CD4-positive, alpha-beta T cell treated with Interleukin-1 beta for 1 hour (primary cell): ENCODE results near the gene TUBB6.

ENCODE experiments used
- DNase-seq, 2 donors: peaks; one replicate each; pipeline ENCODE4 v3.0.0-alpha.2; 2020 to 2022

Gene TUBB6

DNA sequence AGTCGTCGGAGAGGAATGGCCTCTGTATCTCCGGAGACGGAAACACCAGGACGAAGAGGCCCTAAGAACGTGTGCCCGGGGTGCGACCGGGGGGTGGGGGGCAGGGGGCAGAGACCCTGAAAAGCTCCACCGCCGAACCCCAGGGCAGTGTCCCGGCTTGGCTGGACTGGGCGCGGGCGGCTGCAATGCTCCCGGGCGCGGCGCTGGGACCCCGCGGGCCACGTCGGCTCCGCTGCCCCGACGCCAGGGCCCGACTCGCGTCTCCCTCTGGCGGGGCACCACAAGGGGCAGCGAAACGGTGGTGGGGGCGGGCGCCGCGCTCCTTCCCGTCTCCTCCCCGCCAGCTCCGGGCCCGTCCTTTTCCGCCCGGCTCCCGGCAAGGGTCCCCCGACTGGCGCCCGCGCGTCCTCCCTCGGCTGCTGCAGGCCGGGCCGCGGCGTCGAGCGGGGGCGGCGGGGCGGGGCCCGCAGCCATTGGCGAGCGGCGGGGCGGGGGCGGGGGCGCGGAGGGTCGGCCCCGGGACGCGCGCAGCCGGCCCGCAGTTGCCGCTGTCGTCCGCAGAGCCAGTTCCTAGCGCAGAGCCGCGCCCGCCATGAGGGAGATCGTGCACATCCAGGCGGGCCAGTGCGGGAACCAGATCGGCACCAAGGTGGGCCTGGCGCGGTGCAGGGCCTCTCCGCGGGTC is at the start of gene TUBB6:
Gene TUBB6, plus strand, starts transcription at position 541 of the 685 bp plus-strand sequence. Its CDS starts 52 bp downstream, at position 593.
- peak in 1 of 2 donors; percentile 48 for DNase-seq

DNA sequence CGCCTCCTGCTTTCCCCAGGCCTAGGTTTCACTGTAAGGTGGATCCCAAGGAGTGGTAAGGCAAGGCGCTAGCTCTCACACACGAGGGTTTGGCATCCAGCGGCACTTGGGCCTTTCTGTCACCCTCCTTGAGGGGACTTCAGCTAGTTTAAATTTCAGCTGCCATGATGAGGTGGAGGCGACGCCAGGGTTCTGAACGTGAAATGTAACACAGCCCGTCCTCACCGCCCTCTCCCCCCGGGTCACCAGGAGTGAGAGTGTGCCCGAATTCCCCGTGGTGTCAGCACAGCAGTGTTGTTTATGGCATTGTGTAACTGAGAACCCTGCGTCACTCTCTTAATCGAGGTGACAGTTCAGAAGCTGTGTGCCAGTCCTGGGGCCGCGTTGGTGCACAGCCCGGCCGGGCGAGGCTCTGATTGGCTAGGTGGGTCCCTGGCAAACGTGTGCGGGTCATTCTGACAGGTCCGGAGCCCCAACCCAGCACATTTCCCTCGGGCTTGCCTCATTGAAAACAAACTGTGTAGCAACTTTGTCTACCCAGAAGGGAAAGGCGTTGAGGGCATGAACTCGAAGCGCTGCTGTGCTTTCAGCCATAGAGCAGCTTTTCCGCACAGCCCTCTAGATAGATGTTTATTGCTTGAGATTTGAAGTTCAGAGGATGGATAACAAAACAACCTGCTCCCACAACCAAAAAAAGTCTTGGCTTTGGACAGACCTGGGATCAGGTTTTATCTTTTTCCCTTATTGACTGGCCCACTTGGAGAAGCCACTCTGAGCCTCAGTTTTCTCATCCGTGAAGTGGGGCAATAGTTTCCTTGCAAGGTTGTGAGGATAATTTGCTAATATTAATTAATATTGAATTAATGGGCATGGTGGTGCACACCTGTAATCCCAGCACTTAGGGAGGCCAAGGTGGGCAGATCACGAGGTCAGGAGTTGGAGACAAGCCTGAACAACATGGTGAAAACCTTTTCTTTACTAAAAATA is 49.0 kb upstream of the TUBB6 start:
- DNase-seq = no peak

GRCh38 chr18:12262748-12263147 is 45.3 kb upstream of the TUBB6 start:
- DNase-seq = no peak

DNA sequence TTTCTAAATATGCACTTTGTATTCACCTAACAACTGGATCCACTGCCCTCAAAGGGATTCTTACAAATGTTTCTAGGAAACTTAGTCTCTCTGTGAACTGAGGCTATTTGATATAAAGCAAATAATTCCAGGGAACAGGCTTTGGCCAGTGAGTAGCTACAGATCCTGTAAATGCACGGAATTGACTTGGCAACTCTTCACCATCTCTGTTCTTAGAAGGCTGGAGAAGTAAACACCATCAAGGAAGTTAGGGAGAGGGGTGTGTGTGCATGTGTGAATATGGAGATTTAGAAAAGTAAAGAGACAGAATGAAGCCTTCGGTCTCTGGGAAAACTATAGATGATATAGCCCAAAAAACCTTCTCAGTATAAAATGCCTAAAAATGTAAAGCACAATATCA is 43.2 kb upstream of the TUBB6 start:
- no peak for DNase-seq

- peak; percentile 35 to 37 for DNase-seq
Measured at GRCh38 chr18:12271376-12272235, 36.4 kb upstream of the TUBB6 start.

DNA sequence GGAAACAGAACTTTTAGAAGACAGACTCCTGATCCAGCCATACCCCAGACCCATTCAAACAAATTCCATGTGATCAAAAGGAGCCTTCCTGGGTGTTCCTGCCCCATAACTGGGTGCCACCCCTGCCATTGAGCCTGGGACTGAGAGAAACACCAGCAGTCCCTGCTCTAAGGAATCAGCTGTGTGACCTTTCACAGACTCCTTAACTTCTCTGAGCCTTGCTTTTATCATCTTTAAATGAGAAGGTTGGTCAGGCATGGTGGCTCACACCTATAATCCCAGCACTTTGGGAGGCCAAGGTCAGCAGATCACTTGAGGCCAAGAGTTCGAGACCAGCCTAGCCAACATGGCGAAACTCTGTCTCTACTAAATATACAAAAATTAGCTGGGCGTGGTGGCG is 33.2 kb upstream of the TUBB6 start:
- DNase-seq = no peak

DNA sequence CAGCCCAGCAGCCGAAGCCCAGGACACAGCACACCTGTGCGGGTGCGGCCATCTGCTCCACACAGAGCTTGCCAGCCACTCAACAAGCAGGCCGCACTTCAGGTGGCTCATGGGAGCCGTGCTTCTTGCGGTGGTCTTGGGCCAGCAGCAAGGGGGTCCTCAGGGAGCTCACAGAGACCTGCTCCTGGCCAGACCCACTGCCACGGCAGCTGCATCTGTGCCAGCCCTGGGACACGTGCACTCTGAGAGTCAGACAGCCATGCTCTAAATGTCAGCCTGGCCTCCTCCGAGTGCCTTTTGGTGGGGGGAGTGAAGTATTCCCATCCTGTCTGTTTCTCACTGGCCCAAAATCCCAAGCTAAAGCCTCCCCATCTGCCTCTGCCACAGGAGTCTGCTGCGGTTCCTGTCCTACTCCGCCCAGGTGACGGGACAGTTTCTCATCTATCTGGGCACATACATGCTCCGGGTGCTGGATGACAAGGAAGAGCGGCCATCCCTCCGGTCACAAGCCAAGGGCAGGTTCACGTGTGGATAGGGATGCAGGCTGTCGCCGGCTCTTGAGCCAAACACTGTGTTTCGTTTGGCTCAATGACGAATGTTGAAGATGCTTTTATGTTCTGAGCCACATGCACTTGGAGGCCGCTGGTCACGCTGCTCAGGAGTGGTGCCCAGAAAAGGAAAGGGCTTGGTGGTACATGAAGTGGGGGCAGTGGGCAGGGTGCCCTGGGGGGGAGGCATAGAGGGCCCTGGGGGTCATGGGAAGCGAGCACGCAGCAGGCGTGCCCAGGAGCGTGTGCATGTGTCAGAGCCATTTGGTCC is 31.1 kb upstream of the TUBB6 start:
- DNase-seq = no peak

DNA sequence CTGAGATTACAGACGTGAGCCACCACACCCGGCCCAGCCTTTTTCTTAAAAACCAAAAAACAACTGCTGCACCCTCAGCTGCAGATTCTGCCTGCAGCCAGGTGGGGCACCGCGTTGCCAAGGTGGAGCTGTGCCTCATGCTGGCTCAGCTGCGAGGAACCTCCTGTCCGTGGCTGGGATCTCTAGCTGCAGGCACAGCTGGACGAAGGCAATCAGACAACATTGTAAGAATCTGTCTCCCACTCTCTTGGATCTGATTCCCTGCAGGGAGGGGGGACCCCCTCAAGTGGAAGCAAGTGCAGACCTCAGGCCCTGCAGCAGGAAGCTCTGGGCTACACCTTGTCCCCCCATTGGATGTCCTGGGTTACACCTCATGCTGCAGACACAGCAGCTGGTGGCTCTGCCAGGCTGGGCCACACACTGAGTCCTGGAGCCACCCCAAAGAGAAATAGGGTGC is 29.8 kb upstream of the TUBB6 start:
- no peak for DNase-seq

DNA sequence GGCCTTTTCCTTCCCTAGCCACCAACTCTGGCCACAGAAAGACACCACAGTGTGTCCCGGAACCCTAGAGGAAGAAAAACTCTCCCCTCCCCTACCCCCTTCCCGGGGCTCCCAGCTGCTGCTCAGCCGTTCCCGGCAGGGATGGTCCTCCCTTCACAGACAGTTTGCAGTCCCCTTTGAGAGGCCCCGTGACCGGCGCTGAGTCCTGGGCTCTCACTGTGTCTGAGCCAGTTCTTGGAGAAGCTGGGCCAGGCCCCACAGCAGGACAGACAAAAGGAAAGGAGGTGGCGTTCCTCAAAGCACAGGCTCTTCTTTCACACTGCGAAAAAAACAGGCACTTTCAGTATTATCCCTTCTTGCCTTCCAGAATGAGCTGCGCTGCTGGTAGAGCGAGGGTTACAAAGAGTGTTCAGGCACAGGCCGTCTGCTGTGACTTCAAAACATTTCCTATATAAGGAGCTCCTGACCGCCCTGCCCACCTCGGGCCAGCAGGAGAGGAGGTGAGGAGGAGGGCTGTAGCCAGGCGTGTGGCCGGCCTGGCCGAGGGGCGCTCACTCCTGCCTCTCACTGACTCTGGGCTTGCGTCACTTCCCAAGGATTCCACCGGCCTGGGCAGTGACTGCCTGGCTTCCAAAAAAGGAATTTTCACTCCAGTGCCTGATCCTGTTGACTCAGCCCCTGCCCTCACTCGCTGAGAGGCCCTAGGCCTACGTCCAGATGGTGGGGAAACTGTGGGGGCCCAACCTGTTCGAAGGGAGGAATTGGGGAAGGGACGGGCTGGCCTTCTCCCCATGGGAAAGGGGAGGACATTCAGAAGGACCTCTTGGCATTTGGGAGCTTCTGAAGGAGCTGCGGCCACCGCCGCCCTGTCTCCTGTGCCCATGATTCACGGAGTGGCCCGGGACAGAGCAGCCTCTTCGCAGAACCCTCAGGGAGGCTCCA is 29.0 kb upstream of the TUBB6 start:
- DNase-seq = no peak

GRCh38 chr18:12279781-12280531 is 28.1 kb upstream of the TUBB6 start:
- DNase-seq = no peak

DNA sequence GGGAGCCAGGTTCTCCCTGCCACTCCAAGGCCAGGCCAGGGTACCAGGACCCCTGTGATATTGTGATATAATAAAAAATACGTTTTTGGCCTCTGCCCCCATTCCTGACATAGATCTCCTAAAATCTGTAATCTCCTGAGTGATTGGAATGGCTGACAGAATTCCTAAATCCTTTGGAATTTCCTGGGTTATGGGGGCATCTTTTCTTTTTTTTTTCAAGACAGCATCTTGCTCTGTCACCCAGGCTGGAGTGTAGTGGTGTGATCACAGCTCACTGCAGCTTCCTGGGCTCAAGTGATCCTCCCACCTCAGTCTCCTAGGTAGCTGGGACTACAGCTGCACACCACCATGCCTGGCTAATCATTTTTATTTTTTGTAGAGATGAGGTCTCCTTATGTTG is 26.2 kb upstream of the TUBB6 start:
- DNase-seq = no peak

DNA sequence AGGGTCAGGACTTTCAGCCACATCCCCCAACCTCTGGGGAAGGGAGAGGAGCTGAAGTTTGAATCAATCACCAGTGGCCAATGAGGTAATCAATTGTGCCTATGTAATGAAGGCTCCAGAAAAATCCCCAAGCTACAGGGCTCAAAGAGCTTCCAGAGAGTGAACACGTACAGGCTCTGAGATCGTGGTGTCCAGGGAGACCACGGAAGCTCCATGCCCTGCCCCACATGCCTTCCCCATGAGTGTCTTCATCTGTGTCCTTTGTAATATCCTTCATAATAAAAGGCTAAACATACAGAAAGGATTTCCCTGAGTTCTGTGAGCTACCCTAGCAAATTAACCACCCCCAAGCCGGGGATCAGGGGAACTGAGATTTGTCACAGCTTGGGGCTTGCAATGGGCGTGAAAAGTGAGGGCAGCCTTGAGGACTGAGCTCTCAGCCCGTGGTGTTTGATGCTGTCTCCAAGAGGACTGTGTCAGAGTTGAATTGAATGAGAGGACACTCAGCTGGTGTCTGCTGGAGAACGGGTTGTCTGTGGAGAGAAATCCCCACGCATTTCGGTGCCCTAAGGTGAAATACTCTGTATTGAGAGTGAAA is 25.5 kb upstream of the TUBB6 start:
- DNase-seq = no peak

GRCh38 chr18:12283256-12283655 is 24.8 kb upstream of the TUBB6 start:
- DNase-seq = no peak

- DNase-seq = no peak
Measured at GRCh38 chr18:12283666-12284065, 24.4 kb upstream of the TUBB6 start.

- DNase-seq = no peak
Measured at GRCh38 chr18:12287131-12287681, 20.8 kb upstream of the TUBB6 start.

- no peak for DNase-seq
Measured at GRCh38 chr18:12287684-12288402, 20.2 kb upstream of the TUBB6 start.

GRCh38 chr18:12288403-12288755 is 19.7 kb upstream of the TUBB6 start:
- no peak for DNase-seq

DNA sequence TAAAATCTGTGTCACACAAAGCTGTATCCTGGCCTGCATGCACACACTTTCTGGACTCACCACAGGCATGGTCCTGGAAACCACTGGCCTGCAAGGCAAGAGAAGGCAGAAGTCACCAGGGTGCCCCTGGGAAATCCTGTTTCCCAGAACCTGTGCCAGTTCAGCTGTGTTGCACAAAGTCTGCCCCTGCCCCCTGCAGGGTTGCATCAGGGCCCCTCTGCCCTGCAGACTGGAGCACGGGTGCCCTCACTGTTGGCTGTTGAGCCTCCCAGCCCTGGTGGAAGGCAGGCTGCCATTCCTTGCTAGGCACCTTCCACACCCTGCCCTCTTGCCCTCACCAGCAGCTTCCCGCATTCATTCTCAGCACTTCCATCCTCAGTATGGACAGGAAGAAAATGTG is 18.0 kb upstream of the TUBB6 start:
- DNase-seq = no peak

GRCh38 chr18:12291161-12291560 is 16.9 kb upstream of the TUBB6 start:
- no peak for DNase-seq
